GM18520 (cell line): Measurements from ENCODE around the gene FBL.
A peak's percentile ranks its signal among the peaks of the same experiment; 100 is the strongest.
"Not testable (repeated sequence)": the region's sequence is repeated elsewhere in the genome, so short reads cannot be mapped to it uniquely, and the experiment has no call there.

Experiments
- ATAC-seq: cut with Tn5 transposase; IDR thresholded peaks from one replicate; pipeline ENCODE4 v1.9.1; 2021; ENCODE audit not compliant: unreplicated experiment

The FBL gene

DNA sequence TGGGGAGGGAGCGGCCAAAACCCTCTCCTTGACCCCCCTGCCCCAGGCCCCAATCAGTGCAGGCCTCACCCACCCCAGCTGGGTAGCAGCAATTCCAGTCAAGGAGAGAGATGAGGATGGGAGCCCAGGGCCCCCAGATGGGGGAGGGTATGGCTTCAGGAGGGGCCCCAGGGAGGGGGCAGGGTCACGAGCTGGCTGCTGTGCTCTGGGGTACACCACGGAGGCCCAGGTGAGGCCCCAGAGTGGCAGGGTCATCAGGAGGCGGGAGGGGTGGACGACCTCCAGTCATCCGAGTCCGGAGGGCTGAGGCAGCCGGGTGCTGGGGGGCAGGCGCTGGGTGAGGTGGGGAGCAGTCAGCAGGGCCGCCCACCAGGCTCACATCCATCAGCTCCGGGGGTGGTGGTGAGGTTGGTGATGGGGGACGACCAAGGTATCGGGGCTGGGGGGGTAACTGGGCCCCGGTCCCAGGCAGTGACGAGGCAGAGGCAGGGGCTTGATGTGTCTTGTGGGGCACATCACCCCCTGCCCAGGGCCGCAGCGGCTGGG is 20.6 kb downstream of the FBL start:
- ATAC-seq, result no peak

DNA sequence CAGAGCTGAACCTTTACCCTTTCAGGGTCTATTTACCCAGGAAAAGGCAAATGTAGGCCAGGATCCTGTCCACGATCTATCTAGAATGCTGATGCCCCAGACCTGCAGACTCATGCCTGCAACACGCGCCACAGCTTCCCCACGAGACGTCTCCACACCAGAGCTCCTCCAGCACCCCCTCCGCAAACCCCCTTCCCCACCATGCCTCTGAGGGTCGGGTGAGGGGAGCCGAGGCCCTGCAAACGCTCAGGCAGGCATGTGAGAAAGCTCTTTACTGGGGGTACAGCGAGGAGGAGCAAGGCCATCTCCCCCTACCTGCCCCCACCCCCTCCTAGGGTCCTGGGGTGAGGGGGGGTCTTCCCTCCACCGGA is 21.1 kb downstream of the FBL start:
- ATAC-seq, result no peak

GRCh38 chr19:39824143-39825092 is 21.8 kb downstream of the FBL start:
- ATAC-seq, result peak; percentile 76

DNA sequence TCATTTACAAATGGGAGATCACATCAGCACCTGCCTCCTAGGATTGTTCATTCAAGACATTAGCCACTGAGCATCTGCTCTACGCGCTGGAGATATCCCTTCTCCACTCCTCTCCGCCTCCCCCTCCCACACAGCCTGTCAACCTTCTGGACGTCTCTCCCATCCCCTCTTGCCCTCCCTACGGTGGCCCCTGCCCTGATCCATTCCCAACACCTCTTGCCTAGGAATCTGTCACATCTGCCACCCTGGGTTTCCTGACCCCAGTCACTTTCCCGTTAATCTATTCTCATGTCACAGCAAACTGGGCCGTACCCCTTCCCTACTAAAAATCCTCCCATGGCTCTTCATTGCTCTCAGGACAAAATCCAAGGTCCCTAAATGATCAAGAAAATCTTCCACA is 22.5 kb downstream of the FBL start:
- no peak for ATAC-seq

GRCh38 chr19:39820696-39821095 is 25.5 kb downstream of the FBL start:
- ATAC-seq, result no peak

GRCh38 chr19:39819786-39820185 is 26.4 kb downstream of the FBL start:
- no peak for ATAC-seq

DNA sequence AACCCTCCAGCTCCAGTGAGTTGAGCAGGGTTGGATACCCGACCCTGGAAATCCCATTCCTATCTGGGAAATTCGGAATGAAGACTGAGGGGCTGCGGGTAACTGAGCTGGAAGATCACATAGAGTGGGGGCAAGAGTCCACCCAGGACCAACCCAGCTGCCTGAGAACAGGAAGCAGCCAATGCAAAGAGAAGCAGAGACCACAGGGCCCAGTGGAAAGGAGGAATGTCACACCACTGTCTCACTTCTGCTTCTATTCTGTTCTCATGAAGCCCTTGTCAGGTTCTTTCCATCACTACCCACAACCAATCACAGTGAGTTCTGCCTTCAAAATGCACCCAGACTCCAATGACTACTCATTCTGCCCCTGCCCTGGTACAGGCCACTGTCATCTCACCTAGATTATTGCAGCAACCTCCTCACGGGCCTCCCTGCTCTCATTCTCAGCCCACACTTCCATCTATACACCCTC is 27.5 kb downstream of the FBL start:
- peak; percentile 75 for ATAC-seq

- no peak for ATAC-seq
These were observed 28.2 kb downstream of the FBL start for GRCh38 chr19:39817888-39818561.

GRCh38 chr19:39816287-39817048 is 29.7 kb downstream of the FBL start:
- ATAC-seq, result no peak

DNA sequence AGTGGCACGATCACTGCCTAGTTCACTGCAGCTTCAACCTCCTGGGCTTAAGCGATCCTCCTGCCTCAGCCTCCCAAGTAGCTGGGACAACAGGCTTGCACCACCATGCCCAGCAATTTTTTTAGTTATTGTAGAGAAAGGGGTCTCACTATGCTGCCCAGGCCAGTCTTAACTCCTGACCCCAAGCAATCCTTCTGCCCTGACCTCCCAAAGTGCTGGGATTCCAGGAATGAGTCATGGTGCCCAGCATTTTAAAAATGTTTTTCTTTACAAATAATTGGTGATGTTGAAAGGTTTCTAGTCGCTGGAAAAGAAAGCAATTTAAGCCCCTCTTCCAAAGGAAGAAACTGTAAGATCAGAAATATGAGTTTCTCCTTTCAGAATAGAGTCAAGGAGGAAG is 31.6 kb downstream of the FBL start:
- no peak for ATAC-seq

- ATAC-seq, result not testable (repeated sequence)
These were observed 32.1 kb downstream of the FBL start for GRCh38 chr19:39814111-39814510.

- ATAC-seq, result no peak
These were observed 32.8 kb downstream of the FBL start for GRCh38 chr19:39813264-39813993.

- ATAC-seq, result no peak
These were observed 35.1 kb downstream of the FBL start for GRCh38 chr19:39811064-39811463.

- ATAC-seq, result no peak
These were observed 35.8 kb downstream of the FBL start for GRCh38 chr19:39810424-39810823.

DNA sequence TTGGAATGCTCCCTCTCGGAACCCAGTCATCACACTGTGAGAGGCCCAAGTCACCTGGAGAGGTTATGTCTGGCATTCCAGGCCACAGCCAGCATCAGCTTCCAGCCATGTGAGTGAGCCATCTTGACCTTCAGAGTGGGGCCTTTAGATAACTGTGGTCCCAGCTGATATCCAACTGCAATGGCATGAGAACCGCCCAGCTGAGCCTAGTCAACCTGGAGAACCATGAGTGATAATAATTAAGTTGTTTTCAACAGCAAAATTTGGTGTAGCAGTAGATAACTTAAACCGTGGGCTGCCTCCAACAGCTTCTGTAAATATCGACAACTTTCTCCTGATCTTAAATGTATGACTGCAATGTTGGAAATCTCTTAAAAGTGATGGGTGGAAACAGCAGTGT is 36.8 kb downstream of the FBL start:
- no peak for ATAC-seq

DNA sequence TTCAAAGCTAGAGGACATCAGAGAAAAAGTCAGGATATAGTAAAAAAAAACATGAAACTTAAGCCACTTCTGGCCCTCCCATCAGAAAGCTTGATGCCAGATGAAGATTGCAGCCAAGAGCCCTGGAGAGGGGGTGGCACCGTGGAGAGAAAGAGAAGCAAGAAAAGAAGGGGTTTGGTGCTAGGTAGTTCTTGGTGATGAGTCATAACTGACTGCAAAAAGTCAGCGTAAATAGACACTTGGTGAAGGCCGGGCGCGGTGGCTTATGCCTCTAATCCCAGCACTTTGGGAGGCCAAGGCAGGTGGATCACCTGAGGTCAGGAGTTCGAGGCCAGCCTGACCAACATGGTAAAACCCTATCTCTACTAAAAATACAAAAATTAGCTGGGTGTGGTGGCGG is 37.5 kb downstream of the FBL start:
- not testable (repeated sequence) for ATAC-seq

DNA sequence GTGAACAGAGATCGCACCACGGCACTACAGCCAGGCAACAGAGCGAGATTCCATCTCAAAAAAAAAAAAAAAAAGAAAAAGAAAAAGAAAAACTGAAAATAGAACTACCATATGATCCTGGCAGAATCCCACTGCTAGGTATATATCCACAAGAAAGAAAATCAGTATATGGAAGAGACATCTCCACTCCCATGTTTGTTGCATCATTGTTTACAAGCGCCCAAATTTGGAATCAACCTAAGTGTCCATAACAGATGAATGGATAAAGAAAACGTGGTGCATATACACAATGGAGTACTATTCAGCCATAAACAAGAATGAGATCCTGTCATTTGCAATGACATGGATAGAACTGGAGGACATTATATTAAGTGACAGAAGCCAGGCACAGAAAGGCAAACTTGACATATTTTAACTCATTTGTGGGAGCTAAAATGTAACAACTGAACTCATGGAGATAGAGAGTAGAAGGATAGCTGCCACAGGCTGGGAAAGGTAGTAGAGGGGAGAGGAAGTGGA is 38.3 kb downstream of the FBL start:
- ATAC-seq, result no peak

GRCh38 chr19:39805104-39805503 is 41.1 kb downstream of the FBL start:
- ATAC-seq, result no peak

GRCh38 chr19:39802958-39803357 is 43.2 kb downstream of the FBL start:
- no peak for ATAC-seq

DNA sequence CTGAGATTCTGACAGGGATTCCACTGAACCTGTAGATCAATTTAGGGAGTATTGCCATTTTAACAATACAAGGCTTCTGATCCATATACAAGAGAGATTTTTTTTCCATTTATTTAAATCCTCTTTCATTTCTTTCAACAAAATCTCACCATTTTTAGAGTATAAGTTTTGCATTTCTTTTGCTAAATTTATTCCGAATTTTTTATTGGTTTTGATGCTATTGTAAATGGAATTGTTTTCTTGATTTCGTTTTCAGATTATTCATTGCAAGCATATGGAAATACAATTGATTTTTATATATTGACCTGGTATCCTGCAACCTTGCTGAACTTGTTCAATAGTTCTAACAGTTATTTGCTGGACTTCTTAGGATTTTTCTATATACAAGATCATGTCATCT is 49.1 kb downstream of the FBL start:
- no peak for ATAC-seq
